ENCODE measurements around the gene TMEM207. TPM values are rescaled to one million over a fixed set of nuclear protein-coding genes. Genes with fewer than 3 reads are reported as not detected.

Gene TMEM207
- total RNA-seq, 3 donors from 2014 or later, result not detected

- no peak for TF ChIP-seq CTCF (IDR thresholded peaks at IDR 0.05)
- no peaks in the 10 kb centered on the region for H3K4me1 ChIP-seq (ENCODE audit: low read depth)
- no peaks in the 10 kb centered on the region for H3K36me3 ChIP-seq (ENCODE audit: low read depth)
- intact Hi-C loops (cut with DNase I, micrococcal nuclease), result loop anchor here in 1 of 2 donors (10.0 kb wide), 1 partner anchor 163 kb away; no protein-coding TSS in a partner anchor
- peak in 1 of 3 donors; percentile 10 for DNase-seq
- H3K9me3 ChIP-seq, result no peaks in the 10 kb centered on the region
- no peak within 1 kb of the TSS for H3K4me3 ChIP-seq
- no peak for ATAC-seq
Measured at GRCh38 chr3:190387578-190388213, 62.0 kb downstream of the TMEM207 start, which contains the start of gene CLDN16. Gene CLDN16 (plus strand): TSS chr3:190388163. CDS start chr3:190388330, 167 bp downstream.

- TF ChIP-seq CTCF (IDR thresholded peaks at IDR 0.05), result no peak
- intact Hi-C loops (cut with DNase I, micrococcal nuclease), result loop anchor here in 1 of 2 donors (10.0 kb wide), 1 partner anchor 161 kb away; no protein-coding TSS in a partner anchor
- Histone ChIP-seq H3K36me3 (ENCODE audit: low read depth) (no peaks in the 10 kb centered on the region), H3K4me3 (no peak overlapping the region), H3K9me3 (no peaks in the 10 kb centered on the region), H3K4me1 (ENCODE audit: low read depth) (no peaks in the 10 kb centered on the region)
- DNase-seq, result no peak
- no peak for ATAC-seq
Measured at GRCh38 chr3:190385731-190386688, 63.7 kb downstream of the TMEM207 start.

- no peak for TF ChIP-seq CTCF (IDR thresholded peaks at IDR 0.05)
- no peak overlapping the region for H3K4me3 ChIP-seq
- no peaks in the 10 kb centered on the region for H3K36me3 ChIP-seq (ENCODE audit: low read depth)
- H3K9me3 ChIP-seq, result no peaks in the 10 kb centered on the region
- intact Hi-C loops (cut with DNase I, micrococcal nuclease), result loop anchor here in 1 of 2 donors (10.0 kb wide), 1 partner anchor 160 kb away; no protein-coding TSS in a partner anchor
- ATAC-seq, result peak; percentile 91
- no peaks in the 10 kb centered on the region for H3K4me1 ChIP-seq (ENCODE audit: low read depth)
- DNase-seq, result peak in 1 of 3 donors; percentile 60
Measured at GRCh38 chr3:190384309-190384756, 65.4 kb downstream of the TMEM207 start.

GRCh38 chr3:190382082-190382481 lies 67.6 kb downstream of the TMEM207 start:
- no peak overlapping the region for H3K4me3 ChIP-seq
- ATAC-seq (no peak), DNase-seq (no peak)
- intact Hi-C loops (cut with DNase I, micrococcal nuclease), result loop anchor here in 1 of 2 donors (10.0 kb wide), 1 partner anchor 157 kb away; no protein-coding TSS in a partner anchor
- no peaks in the 10 kb centered on the region for H3K9me3 ChIP-seq
- no peaks in the 10 kb centered on the region for H3K36me3 ChIP-seq (ENCODE audit: low read depth)
- TF ChIP-seq CTCF (IDR thresholded peaks at IDR 0.05), result no peak
- H3K4me1 ChIP-seq (ENCODE audit: low read depth), result no peaks in the 10 kb centered on the region

- Histone ChIP-seq H3K36me3 (ENCODE audit: low read depth) (no peaks in the 10 kb centered on the region), H3K4me3 (no peak overlapping the region), H3K9me3 (no peaks in the 10 kb centered on the region), H3K4me1 (ENCODE audit: low read depth) (no peaks in the 10 kb centered on the region)
- no peak for TF ChIP-seq CTCF (IDR thresholded peaks at IDR 0.05)
- DNase-seq (no peak), ATAC-seq (no peak)
- intact Hi-C loops (cut with DNase I, micrococcal nuclease), result loop anchor here in 1 of 2 donors (10.0 kb wide), 1 partner anchor 157 kb away; no protein-coding TSS in a partner anchor
Measured at GRCh38 chr3:190381441-190381840, 68.3 kb downstream of the TMEM207 start.
